ENCODE results near the gene PHEX. TPM values are rescaled to one million over a fixed set of nuclear protein-coding genes. Genes with fewer than 3 reads are reported as not detected.
A peak's percentile ranks its signal among the peaks of the same experiment; 100 is the strongest.

Gene PHEX
- polyA plus RNA-seq, 3 donors = 0.24 to 0.47 (median 0.43) TPM

DNA sequence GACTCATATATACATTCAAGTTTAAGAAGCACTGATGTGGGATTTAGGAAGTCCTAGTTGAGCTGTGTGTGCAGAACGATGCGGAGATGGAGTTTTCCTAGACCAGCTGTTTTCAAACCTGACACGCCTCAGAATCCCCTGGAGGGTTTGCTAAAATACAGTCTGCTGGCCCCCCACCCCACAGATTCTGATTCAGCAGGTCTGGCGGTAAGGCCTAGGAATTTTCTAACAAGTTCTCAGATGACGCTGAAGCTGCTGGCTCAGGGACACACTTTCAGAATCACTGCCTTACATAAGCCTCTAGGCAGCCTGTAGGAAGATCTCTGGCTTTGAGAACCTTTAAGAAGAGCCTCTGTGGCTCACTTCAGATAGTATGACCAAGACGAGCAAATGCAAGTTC lies 73.1 kb downstream of the PHEX start:
- DNase-seq = no peak

GRCh38 chrX:22105971-22106370 lies 73.8 kb downstream of the PHEX start:
- DNase-seq = no peak

DNA sequence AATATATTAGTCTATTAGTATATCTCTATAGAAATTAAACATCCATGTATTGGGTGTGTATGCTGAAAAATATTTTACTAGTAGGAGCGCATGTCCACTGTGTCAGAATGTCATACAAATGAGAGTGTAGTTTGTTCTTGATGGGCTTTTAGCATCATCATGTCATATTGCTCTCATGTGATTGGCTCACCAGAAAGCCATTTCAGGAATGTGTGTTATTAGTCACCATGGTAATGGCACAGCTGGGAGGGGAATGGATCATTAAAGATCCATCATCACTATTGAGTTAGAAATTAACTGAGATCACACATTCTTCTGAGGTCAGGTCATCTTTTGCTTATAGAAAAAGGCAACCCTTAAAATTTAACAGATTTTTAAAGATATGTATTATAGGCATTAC lies 77.3 kb downstream of the PHEX start:
- no peak for DNase-seq

DNA sequence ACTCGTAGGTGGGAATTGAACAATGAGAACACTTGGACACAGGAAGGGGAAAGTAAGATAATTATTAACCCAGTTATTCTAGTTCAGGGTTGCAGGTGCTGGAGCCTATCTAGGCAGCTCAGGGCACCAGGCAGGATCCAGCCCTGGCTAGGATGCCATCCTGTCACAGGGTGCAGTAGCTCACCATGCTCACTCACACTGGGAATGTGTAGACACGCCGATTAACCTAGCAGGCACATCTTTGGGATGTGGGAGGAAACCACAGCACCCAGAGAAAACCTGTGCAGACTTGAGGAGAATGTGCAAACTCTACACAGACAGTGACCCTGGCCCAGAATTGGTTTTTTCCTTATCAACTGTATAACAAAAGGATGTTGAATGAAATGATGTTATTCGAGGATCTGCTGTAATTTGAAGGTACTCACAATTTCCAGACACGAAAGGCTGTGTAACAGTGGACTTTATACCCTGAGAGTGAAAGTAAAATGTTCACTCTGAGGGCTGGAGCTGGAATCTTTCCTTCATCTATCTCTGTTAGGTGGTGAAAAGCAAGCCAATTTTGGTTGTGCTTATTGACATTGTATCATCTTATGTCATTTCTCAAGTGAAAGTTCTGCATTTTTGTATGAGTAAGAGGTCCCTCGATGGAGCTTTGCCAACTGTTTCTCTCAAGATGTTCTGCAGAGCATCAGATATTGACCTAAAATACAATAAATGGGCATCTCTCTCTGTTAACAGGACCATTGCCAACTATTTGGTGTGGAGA lies 78.8 kb downstream of the PHEX start:
- no peak for DNase-seq

DNA sequence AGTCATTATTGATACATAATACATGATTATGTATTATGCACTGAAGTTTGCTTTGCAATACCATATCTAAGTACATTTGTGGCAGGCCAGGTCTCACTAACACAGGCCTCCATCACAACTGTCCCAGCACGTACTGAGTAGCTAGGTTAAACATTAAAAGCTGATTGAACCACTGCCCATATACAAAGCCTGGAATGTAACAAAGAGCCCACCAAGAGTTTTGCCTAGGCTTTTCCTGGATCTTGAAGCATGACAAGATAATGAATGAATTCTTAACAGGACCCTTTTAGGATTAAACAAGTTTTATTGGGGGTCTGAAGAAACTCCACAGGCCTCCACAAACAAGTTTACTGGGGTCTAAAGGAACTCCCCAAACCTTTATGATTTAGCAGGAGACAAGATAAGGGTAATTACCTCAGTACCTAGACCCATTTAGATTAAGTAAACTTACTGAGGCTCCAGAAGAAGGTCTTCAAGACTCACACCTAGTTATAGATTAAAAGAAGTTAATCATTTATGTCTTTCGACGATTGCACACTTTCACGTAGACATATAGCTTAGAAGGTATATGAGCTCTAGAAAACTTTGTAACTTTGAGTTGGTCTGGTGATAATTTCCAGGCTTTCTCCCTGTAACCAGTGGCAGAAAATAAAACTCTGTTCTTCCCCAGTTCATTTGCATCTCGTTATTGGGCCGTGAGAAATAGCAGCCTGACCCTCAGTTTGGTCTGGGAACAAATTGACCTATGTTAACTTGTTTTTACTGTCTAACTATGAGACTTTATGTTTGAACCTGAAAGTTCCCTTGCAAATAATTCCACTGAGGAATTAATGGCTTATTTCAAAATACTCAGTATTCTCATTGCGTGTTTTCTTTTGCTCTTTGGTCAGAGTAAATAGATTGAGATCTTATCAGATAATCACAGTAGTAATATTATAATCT lies 84.8 kb downstream of the PHEX start:
- no peak for DNase-seq

DNA sequence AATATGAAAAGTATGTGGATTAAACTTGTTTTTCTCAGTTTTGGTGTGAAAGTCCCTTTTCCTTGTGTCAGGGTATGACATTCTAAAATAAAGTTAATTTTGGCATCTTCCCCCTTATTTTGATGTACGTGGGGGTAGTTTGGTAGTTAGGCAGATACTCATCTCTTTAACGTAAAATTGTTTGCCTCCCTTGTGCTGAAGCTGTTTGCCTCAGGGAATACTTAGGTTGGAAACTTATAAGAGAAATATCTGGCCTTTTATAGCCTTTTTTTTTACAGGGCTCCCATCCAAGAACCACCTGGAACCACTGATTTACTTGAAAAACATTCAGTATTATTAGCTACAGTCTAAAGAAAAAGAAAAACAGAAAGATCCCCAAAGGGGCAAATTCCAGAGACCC lies 85.5 kb downstream of the PHEX start:
- DNase-seq = no peak

- no peak for DNase-seq
Measured at GRCh38 chrX:22118161-22118830, 86.2 kb downstream of the PHEX start.

DNA sequence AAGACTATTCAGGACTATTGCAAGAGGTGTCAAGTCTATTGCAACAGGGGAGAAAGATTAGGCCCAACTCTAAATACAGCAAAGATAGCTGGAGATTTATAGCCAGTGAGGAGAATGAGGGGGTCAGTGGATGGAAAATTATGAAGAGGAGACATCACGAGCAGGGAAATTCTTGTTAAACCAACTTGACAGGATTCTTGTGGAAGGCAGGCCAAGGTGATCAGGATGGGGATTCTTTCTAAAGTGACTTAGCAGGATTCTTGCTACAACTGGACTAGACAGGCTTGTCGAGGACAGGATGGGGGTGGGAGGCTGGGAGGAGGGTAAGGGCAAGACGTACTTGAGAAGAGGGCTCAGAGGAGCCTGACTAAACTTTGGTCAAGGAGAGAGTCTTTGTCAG lies 89.0 kb downstream of the PHEX start:
- no peak for DNase-seq

- no peak for DNase-seq
Measured at GRCh38 chrX:22122510-22122909, 90.4 kb downstream of the PHEX start.

GRCh38 chrX:22124098-22124497 lies 92.0 kb downstream of the PHEX start:
- DNase-seq = no peak

GRCh38 chrX:22125481-22125880 lies 93.4 kb downstream of the PHEX start:
- DNase-seq = no peak

DNA sequence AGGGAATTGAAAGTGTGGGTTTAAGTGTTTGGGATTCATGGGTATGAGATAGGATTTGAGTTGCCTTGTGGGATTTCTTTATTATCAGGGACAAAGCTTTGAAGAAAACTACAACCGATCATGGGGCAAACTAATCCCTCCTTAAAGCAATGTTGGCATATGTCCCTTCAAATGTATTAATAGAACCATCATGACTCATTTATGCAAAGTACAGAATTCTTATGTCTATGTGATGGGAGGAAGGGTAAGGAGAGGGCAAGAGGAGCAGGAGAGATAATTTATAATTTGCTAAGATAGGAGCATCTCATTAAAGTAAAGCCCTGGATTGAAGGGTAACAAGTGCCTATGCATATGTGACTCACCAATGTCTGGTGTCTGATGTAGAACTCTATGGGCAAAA lies 94.2 kb downstream of the PHEX start:
- DNase-seq = no peak

GRCh38 chrX:22128961-22129360 lies 96.8 kb downstream of the PHEX start:
- no peak for DNase-seq

GRCh38 chrX:22134681-22135080 lies 102.6 kb downstream of the PHEX start:
- no peak for DNase-seq

DNA sequence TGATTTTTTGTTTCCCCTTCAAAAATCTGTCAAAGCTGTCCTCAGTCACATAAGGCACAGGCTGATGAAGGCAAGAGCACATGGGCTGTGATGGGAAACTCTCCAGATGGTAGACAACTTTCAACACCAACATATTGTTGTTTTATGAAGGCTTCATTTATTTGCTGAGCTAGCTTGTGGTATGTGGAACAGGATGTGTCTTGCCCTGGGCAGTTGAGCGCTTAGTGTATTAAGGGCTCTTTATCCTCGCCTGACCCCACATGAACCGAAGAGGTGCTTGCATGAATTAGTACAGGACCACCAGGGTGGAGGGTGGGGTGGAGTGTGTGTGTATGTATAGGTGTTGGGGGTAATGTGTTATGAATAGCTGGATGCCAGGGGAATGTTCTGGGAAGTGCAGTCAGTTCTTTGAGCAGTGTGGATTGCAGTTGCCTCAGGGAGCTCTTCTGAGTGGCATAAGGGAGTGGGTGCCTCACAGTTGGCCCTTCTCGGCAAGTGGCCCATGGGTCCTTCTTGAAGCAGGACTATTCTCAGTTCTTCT lies 103.1 kb downstream of the PHEX start:
- DNase-seq = no peak

GRCh38 chrX:22135994-22136684 lies 104.0 kb downstream of the PHEX start:
- DNase-seq = peak; percentile 55

GRCh38 chrX:22136711-22137110 lies 104.6 kb downstream of the PHEX start:
- DNase-seq = no peak

DNA sequence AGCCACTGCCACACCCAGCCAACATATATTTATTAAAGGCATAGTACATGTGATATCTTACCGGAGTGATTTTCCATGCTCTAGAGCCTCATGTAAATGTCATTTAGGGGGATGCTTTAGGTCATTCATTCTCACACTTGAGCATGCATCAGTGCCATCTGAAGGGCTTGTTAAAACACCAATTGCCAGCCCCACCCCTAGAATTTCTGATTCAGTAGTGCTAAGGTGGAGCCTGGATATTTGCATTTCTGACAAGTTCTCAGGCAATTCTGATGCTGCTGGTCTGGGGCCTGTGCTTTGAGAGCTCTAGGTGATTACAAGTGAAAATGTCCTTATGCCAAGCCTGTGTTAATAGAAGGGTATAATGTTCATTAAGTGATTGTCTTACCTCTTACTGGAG lies 107.7 kb downstream of the PHEX start:
- no peak for DNase-seq

GRCh38 chrX:22141047-22141730 lies 109.1 kb downstream of the PHEX start:
- no peak for DNase-seq

GRCh38 chrX:22147214-22147613 lies 115.1 kb downstream of the PHEX start:
- no peak for DNase-seq

GRCh38 chrX:22147942-22148341 lies 115.8 kb downstream of the PHEX start:
- no peak for DNase-seq
